ENCODE measurements around the gene LSM7.
"Not testable (repeated sequence)": the region's sequence is repeated elsewhere in the genome, so short reads cannot be mapped to it uniquely, and the experiment has no call there.

LSM7 gene

DNA sequence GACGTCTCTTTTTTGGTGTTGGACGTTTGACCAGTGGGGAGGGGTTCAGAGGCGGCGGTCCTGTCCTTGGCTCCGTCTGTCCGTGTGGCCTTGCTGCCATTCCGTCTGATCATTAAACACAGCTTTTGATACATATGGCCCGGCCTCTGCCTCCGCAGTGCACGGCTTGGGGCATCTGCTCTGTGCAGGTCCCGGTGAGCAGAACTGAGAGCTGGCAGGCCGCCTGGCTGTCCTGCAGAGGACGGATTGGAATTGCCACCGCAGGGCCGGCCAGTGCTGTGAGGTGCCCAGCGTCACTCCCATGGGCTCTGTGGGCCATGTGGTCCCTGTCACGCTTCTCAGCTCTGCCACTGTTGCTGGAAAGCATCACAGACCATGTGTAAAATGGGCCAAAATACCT, 26.3 kb upstream of the LSM7 start:
- DNase-seq = no peak

DNA sequence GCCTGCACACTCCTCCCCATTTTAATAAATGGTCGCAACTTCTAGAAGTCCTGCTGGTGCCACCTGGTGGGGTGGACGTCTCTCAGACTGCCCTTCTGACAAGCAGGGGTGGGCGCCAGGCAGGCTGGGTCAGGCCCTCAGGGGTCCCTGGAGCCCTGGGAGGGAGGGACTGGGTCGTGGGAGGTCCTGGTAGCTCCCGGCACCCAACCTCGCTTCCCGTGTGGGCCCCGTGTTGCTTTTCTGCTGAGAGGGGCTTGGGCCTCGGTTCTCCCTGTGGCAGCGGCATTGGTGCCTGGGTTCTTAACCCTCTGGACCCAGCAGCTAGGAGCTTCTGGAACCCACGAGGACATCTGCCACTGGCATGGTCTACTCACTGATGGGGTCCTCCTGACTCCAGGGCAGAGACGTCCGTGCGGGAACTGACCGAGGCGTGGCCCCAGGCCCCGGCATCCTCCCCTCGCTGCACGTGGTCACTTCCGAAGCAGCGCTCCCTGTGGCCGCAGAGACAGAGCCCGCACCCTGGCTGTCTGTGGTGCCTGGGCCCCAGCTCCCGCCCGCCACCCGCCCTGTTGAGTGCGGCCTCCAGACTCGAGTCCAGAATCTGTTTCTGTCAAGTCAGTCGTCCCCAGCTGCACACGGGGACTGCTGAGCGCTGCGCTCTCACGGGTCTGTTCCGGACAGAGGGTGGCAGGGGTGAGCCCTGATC, 25.7 kb upstream of the LSM7 start:
- DNase-seq = no peak

DNA sequence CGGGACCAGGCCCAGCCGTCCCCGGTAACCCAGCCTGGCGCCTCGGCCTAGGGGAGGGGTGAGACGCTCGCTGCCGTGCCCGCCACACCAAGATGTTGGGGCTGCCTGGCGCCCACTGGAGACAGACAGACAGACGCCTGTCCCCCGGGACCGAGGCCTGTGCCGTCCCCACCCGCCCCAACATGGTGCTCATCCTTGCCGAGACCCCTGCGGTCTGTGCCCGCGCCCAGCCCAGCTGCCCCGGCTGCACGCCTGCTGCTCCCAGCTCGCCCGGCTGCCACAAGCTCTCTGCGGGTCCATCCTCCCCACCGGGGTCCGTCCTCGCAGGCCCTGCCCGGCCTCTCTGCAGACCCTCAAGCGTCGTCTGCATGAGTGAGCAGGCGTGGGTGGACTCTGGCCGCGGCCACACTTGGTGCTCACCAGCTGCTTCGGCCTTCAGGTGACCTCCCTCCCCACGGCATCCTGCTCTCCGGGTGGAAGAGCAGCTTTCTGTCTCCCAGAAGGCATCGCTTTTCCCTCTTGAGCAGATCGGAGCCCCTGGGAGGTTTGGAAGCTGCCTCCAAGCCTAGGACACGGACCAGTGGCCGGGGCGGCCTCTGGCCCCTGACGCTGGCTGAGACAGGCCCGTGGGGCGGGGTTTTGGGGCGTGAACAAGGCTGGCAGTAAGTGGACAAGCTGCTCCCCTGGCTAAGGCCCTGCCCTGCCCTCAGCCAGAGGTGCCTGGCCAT, 24.9 kb upstream of the LSM7 start:
- no peak for DNase-seq

DNA sequence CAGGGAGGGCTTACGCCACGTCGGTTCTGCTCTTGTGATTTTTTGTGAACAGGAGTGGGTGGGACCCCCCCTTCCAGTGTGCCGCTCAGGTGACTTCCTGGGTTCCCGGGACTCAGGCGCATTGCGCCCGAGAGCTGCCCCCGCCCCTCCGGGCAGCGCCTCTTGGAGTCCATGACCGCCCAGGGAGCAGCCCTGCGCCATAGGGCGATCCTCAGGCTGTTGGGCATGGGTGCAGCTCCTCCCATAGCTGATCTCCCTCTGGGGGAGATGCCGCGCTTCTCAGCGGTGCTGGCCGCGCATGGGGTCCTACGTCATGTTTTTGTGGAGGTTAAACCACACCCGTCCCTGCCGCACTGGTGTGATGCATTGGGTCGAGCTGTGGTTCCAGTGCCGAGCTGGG, 23.7 kb upstream of the LSM7 start:
- DNase-seq = no peak

DNA sequence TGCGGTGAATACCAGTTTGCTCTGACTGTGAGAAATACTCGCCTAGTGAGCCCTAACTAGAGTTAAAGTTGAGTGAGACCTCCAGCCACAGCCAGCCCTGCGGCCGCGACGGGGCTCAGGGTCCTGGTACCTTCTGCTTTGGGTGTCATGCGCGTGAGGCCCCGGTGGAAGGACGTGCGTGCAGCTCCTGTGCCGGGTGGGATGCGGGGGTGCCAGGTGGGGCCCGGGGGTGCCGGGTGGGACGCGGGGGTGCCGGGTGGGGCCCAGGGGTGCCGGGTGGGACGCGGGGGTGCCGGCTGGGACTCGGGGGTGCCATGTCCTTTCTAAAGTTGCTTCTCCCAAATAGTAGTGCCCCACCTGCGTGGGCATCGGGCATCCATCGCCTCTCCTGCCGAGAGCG, 23.2 kb upstream of the LSM7 start:
- DNase-seq = no peak

DNA sequence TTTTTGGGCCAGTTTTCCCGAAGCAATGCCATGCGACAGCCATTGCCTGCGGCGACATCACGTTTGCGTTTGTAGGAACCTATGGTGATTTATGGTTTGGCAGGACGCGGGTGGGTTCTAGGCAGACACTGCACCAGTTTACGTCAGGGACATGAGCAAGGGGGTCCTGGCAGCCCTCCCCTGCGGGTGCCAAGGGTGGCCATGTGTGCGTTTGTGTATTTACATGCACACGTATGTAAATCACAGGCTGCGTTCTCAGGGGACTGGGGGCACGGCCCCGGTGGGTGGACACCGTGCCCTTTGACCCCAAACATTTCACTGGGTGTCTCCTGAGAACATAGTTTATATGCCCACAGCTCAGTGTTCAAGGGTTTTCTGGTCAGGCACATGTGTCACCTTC, 22.3 kb upstream of the LSM7 start:
- DNase-seq = no peak

DNA sequence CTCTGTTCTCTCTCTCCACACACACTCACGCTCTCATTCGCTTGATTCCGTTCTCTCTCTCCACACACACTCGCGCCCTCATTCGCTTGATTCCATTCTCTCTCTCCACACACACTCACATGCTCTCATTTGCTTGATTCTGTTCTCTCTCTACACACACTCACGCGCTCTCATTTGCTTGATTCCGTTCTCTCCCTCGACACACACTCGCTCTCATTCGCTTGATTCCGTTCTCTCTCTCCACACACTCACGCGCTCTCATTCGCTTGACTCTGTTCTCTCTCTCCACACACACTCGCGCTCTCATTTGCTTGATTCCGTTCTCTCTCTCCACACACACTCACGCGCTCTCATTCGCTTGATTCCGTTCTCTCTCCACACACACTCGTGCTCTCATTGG, 21.4 kb upstream of the LSM7 start:
- DNase-seq = not testable (repeated sequence)

DNA sequence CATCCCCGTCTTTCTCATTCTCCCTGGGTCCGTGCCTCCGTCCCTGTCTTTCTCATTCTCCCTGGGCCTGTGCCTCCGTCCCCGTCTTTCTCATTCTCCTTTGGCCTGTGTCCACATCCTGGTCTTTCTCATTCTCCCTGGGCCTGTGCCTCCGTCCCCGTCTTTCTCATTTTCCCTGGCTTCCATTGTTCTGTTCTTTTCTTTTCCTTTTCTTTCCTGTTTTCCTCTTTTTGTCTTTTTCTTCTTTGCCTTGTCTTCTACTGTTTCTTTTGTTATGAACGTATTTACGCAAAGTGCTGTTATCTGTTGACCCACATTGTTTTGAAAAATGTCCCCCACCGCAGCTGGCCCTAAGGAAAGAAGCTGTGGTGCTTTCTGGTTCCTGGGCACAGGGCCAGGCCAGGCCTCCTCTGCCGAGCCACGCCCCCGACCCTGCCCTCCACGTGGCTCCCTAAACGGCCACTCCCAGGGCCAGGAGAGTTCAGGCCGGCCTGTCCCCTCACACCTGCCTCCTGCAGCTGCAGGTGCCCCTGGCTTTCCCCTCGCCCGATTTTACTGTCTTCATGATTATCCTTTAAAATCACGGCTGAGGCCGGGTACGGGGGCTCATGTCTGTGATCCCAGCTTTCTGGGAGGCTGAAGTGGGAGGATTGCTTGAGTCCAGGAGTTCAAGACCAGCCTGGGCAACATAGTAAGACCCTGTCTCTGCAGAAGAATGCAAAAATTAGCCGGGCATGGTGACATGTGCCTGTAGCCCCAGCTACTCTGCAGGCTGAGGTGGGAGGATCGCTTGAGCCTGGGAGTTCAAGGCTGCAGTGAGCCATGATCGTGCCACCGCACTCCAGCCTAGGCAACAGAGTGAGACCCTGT, 17.6 kb upstream of the LSM7 start:
- no peak for DNase-seq

DNA sequence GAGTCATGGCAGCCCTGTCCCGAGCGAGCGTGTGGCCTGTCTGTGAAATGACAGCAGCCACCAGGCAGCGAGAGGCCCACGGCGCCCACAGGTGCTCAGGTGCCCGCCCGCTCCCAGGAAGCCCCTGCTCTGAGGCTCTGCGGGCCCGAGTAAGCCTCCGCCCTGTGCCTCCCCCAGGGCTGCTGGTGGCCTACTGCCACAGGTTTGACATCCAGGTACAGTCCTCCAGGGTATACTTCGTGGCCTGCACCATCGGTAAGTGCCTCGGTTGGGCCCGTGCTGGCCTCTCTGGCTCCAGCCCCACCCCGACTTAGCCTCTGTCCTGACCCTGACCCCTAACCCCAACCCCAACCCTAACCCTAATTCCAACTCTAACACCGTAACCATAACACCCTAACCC, 16.7 kb upstream of the LSM7 start:
- DNase-seq = no peak

DNA sequence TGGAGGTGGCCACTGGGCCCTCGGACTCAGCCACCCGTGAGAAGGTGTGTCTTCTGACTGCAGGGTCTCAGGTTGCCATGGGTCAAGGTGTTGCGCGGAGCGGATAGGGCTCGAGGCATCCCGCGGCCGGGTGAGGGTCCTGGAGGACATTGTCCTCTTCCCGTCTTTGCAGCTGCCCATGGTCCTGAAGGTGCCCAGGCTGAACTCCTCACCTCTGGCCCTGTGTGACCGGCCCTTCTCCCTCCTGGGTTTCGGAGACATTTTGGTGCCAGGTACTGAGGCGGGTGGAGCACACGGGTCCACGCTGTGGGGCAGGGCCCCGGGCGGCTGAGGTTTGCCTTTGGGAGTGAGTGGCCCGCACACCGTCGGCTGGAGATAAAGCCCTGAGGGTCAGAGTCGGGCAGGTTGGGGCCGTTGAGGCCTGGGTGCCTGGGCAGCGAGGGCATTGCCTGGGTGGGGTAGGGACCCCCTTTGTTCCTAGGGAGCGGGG, 16.0 kb upstream of the LSM7 start:
- DNase-seq = no peak

DNA sequence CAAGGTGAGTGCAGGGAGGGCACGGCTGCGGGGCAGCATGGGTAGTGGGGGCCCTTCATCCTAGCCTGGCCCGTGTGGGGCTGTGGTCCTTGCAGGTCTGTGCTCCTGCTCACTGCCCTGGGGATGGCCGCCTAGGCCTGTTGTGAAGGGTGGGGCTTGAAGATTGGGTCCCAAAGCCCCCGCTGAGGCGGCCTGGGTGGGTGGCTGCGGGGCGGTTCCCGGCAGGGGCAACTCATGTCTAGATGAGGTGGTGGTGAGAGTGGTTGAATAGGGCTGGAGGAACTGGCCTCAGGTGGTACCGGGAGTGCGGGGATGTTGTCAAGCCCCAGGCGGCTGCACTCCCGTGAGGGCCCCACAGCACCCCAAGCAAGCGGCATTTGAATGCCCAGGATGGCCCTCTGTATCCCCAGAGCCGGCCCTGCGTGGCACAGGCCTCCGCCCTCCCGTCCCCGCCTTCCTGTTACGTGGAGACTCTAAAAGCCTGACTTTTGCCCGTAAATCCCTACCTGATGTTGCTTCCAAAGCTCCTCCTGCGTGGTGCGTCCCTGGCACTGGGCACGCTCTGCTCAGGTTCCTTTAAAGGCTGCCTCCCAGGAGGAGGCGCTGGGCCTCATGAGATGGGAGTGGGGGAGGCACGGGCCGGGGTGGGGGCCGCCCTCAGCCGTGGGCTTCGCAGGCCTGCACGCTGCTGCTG, 15.1 kb upstream of the LSM7 start:
- DNase-seq = no peak

DNA sequence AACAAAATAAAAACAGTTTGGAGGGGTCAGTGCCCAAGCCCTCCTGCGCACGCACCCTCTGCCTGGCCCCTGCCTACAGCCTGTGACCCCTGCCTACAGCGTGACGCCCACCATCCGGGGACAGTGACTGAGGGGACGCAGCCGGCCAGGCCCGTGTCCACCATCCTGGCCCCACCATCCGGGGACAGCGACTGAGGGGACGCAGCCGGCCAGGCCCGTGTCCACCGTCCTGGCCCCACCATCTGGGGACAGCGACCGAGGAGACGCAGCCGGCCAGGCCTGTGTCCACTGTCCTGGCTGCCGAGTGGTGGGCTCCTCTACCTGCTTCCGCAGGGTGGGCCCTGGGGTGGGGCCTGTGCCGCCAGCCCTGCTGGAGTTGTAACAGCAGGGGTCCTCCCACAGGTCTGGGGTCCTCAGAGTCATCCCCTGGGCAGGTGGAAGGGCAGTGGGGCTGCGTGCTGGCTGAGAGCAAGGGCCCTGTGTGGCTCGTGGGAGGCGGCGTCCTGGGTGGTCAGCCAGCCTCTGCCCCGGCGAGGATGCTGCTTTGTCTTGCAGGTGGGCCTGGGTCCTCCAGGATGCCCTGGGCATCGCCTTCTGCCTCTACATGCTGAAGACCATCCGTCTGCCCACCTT, 14.4 kb upstream of the LSM7 start:
- DNase-seq = no peak

DNA sequence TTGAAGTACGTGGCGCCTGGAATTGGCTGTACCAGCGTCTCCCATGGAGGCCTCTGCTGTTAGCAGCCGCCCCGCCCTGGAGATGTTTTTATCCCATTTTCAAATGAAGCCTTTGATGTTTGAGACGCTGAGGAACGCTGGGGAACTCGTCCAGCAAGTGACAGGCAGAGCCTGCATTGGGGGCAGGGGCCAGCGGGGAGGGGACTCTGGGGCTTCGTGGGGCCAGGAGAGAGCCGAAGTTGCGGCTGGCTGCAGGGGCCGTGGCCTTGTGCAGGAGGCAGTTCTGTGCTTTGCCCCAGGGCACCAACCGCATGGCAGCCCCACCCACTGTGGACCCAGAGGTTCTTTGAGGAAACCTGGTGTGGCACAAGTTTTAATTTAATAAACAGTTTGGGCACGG, 13.6 kb upstream of the LSM7 start:
- DNase-seq = no peak

DNA sequence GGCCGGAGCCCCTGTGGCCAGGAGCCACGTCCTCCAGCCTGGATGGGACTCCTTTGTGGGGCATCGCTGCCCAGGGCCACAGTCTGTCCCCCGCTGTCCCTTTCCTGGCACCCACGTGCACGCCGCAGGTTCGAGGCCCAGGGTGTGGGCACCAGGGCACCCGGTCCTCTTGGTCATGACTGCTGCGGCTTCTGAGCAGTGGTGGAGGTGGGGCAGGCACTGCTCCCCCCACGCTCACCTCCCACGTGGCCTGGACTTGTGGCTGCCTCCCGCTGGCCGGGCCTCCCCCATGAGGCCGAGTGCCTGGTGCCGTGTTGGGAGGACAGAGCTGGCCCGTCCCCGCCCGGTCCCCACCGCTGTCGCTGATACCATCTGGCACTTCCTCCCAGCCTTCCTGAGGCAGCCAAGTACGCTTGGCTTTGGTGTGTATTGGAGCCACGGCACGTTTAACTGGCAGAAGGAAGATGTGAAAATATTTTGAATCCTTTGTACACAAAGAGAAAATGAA, 12.9 kb upstream of the LSM7 start:
- no peak for DNase-seq

DNA sequence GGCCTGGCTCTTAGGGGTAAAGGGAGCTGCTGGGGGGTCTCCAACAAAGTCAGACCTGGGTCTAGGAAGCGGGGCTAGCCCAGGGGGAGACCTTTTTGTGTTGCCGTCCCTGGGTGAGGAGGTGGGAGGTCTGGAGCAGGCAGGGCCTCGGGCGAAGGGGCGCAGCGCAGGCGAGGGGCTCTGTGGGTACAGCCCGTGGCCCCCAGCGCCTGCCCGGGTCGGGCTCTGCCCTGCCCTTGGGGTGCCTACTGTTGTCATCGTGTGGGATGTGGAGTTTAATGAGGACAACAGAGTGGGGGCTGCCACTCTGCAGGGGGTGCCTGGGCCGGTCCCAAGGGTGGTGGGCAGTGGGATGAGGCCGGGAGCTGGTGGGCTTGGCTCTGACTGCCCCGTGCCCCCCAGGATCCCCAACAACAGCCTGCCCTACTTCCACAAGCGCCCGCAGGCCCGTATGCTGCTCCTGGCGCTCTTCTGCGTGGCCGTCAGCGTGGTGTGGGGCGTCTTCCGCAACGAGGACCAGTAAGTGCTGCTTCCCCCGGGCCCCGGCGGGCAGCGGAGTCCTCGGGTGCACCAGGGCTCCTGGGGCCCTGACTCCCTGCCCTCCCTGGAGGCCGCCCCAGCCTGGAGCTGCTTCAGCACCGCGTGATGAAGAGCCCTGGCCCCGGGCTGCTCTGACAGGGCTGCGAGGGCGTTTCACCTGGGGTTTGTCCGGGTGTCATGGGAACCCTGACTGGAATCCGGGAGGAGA, 12.3 kb upstream of the LSM7 start:
- no peak for DNase-seq

DNA sequence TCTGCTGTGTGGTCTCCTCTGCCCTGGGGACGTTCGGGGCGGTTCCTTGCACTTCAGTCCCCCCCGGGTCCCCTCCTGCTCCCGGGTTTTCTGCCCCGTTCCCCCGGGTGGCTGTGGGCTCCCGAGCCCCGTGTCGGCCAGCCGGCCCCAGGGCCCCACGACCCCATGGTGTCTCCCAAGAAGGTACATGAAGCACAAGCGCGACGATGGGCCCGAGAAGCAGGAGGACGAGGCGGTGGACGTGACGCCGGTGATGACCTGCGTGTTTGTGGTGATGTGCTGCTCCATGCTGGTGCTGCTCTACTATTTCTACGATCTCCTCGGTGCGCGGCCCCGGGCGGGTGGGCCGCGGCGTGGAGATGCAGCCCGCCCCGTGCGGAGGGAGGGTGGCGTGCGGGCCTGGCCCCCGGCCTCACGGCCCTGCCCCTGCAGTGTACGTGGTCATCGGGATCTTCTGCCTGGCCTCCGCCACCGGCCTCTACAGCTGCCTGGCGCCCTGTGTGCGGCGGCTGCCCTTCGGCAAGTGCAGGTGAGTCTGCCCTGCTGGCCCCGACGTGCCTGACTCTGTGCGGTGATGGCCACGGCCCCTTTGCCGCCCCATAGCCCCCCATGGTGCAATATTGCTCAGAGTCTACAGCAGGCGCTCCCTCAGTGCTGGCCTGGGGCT, 11.4 kb upstream of the LSM7 start:
- DNase-seq = no peak

DNA sequence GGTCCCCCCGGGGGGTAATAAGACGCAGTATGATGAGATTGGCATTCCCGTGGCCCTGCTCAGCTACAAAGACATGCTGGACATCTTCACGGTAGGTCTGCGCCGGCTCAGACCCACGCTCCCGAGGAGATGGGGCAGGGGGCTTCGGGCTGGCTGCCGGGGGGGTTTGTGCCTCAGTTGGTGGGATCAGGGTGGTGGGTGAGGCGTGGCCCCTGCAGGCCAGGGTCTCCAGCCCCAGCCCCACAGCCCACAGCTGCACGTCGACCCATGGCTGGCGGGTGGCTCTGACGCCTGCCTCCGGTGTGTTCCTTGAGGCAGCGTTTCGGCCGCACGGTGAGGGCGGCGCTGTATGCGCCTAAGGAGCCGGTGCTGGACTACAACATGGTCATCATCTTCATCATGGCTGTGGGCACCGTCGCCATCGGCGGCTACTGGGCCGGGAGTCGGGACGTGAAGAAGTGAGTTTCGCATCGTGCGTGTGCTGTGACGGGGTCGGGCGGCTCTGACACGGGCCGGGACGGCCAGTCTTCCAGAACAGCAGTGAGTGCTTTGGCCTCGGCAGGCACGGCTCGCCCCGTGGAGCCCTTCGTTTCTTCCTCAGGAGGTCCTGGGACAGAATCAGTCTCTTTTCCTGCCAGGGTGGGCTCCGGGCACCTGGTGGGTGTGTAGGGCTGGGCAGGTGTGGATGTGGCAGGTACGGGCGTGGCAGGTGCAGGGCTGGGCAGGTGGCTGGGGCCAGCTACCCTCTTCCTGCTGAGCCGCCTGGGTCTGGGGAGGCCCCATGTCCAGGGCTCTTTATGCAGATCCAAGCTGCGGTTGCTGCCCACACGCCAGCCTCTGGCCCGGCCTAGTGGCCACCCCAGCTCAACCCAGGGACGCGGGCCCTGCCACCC, 10.6 kb upstream of the LSM7 start:
- DNase-seq = no peak

DNA sequence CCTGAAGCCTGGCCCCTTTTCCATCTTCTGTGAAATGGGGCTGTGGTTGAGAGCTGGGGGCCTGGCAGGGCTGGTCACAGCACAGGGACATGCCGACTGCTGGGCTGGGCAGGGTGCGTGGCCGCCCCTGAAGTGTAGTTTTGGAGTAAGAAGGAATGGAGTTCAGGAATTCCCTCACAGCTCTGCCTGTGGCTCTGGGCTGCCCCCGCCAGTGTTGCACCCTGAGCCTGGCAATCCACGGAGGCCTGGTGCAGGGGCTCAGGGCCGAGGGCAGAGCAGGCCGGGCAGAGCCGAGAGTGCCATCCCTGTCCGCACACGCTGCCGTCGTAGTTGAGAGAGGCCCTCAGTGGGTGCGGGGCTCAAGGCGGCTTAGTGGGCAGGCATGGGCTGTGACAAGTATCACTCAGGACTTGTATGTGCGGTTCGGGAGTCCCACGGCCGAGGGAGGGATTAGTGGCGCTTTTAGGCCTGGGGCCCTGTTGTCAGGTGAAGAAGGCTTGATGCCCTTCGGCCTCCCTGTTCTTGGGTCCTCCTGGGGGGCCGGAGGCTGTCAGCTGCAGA, 9.7 kb upstream of the LSM7 start:
- no peak for DNase-seq

DNA sequence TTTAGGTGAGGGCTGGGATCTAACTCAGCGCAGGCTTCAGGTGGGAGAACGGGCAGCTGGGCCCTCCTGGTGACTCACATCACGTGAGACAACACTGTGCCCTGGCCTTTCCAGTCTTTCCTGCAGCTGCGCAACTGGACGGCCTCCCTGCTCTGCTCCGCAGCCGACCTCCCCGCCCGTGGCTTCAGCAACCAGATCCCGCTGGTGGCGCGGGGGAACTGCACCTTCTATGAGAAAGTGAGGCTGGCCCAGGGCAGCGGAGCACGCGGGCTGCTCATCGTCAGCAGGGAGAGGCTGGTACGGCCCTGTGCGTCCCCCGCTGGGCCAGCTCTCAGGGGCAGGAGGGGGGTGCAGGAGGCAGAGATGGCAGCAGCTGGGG, 8.9 kb upstream of the LSM7 start:
- DNase-seq = no peak

Measured in Kasumi-1 (cell line).